Measurements from ENCODE around the gene NEK10.

GRCh38 chr3:27415202-27415601, 46.0 kb upstream of the NEK10 start:
- no peak for TF ChIP-seq CTCF (IDR thresholded peaks at IDR 0.05; ENCODE audit: extremely low read depth in 1 of 2, insufficient read depth in 1 of 2, low read depth in 1 of 2, low read length in 2 of 2)
- TF ChIP-seq POLR2A (IDR thresholded peaks at IDR 0.05; ENCODE audit: low read depth, low read length): no peak
- no peak for TF ChIP-seq FOS (IDR thresholded peaks at IDR 0.05; ENCODE audit: borderline replicate concordance, insufficient read depth, low read length)
- TF ChIP-seq POLR2AphosphoS5 (IDR thresholded peaks at IDR 0.05; ENCODE audit: insufficient read depth, low read depth, low read length): no peak
- TF ChIP-seq EZH2 (IDR thresholded peaks at IDR 0.05; ENCODE audit: borderline replicate concordance, low read depth, low read length, severe bottlenecking): no peak
- no peak for TF ChIP-seq MYC (IDR thresholded peaks at IDR 0.05; ENCODE audit: low read depth, low read length)
- TF ChIP-seq GATA2 (IDR thresholded peaks at IDR 0.05; ENCODE audit: insufficient read depth, insufficient read length, low read depth, low read length): no peak
- no peak for TF ChIP-seq MAX (IDR thresholded peaks at IDR 0.05; ENCODE audit: insufficient read depth, insufficient read length)
